WI38 (cell line): ENCODE data around the gene CPT1B.

ENCODE experiments used
- H3K4me3 ChIP-seq: 2 replicates; pipeline ENCODE4 v1.5.1; 2011; ENCODE audit warnings: low read depth, mild to moderate bottlenecking, control low read depth, low read length
- TF ChIP-seq, protein P1 (sequence below): IDR thresholded peaks from 2 replicates; pipeline ENCODE4 v1.5.1; 2012; ENCODE audit warnings: low read depth, mild to moderate bottlenecking, control low read depth, low read length

The CPT1B gene

DNA sequence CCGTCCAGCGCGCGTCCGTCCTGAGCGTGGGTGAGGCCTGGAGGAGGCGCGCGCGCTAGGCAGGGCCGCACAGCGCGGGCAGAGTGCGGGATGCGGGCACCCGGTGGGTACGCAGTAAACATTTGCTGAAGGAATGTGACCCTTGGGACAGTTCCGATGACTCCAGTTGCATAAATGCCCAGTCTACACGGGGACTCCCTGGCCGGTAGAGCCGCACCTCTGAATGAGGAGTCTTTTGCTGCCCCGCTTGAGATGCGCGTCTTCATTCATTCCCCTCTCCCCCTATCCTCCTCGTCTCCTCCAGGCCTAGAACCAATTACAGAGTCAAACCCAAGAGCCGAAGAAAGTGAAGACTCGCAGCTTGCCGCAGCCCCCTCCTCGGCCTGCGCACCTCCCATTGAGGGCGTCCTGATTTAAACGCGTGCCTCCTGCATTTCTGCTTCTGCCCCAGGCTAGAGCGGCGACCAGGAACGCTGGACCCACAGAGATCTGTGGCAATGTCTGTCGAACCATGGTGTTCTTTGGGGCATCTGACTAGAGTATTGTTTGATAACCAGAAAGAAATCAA, 5.2 kb upstream of the CPT1B start:
- TF ChIP-seq, protein P1, sequence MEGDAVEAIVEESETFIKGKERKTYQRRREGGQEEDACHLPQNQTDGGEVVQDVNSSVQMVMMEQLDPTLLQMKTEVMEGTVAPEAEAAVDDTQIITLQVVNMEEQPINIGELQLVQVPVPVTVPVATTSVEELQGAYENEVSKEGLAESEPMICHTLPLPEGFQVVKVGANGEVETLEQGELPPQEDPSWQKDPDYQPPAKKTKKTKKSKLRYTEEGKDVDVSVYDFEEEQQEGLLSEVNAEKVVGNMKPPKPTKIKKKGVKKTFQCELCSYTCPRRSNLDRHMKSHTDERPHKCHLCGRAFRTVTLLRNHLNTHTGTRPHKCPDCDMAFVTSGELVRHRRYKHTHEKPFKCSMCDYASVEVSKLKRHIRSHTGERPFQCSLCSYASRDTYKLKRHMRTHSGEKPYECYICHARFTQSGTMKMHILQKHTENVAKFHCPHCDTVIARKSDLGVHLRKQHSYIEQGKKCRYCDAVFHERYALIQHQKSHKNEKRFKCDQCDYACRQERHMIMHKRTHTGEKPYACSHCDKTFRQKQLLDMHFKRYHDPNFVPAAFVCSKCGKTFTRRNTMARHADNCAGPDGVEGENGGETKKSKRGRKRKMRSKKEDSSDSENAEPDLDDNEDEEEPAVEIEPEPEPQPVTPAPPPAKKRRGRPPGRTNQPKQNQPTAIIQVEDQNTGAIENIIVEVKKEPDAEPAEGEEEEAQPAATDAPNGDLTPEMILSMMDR = 0 out of 2 replicates have a peak, but pooled peaks have one; percentile 5
- peak overlapping the region; percentile 78 for H3K4me3 ChIP-seq

DNA sequence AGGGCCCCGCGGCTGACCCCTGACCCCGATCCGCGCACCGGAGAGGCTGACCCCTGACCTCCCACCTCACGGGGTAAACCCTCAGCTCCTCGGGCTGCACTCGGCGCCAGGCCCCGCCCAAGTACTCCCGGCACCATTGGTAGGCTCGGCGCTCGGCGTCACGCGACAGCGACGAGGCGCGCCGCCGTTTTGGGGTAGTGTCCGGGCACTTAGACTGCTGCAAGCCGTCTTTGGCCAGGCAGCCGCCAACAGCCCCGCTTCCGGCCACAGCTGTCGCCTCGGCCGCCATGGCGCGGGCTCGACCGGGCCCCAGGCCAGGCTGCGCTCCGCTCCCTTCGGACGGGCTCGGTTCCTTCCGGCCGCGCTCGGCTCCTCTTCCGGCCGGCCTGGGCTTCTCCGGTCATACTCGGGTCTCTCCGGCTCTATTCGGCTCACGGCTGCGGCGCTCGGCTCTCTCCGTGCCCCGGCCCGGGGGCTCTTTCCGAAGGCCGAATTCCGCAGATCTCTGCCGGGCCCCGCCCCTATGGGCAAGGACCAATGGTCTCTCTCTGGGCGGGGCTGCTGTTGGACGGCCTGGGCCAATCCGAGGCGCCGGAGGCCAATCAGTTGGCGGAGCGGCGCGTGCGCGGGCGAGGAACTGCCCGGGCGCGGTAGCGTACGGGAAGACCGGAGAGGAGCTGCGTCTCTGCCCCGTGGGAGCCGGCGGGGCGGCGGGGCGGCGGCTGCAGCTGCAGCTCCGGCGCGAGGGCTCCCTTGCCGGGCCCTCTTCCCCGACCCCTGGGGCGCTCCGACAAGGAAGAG, 4.5 kb upstream of the CPT1B start, which contains the start of gene CHKB:
Gene CHKB (minus strand): TSS at position 357 of the 801 bp plus-strand sequence. CDS start 68 bp downstream, at position 289.
- TF ChIP-seq, protein P1 = no peak

DNA sequence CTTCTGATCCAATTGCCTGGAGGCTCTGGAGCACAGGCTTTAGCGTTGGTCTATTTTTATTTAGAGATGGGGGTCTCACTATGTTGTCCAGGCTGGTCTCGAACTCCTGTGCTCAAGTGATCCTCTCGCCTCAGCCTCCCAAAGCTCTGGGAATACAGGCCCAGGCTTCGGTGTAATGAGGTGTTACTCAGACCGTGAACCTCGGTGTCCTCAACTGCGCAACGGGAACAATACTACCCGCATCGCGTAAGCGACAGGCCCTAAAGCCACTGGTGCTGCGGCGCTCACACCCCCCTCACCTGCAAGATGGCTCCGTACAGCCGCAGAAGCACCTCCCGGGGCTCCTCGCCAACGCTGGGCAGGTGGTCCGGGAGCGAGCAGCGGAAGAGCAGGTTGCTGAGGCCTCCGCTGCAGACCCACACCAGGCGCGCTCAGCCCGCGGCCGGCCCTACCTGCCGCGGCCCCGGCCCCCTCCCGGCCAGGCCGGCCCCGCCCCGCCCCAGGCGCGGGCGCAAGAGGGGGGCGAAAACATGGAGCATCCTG, 3.8 kb upstream of the CPT1B start:
- TF ChIP-seq, protein P1 = no peak
- peak overlapping the region; percentile 78 for H3K4me3 ChIP-seq

More for the DNA sequence above, 4.5 kb upstream of the CPT1B start, which contains the start of gene CHKB:
- H3K4me3 ChIP-seq = peak within 1 kb of the TSS; percentile 78

DNA sequence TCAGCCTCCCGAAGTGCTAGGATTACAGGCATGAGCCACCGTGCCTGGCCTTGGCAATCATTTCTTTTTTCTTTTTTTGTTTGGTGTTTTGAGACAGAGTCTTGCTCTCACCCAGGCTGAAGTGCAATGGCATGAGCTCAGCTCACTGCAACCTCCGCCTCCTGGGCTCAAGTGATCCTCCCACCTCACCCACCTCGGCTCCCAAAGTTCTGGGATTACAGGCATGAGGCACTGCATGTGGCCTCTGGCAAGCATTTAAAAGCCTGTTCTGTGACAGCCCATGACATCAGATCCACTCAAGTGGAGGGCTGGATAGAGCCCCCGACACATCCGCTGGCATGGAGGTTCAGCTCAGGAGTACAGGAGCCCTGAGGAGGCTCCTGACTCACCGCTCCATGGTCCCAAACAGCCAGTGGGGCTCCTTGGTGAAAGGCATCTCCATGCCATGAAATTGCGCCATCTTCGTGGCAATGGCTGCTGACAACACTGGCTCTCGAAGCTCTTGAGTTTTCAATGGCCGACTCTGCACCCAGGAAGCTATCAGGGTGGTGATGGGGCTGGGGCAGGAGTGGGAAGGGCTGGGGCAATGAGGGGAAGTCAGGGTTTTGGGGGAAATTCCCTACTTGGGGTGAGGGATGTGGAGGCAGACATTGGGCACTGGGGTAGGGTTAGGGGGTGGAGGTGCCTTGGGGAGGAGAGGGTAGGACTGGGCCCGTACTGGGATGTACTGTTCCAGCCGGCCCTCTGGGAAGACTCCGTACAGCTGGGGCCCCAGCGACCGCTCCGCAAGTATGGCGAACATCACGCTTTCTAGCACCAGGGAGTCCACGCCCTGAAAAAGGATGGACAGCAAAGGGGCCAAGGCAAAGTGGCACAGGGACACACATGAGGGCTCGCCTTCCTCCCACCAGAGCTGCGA, 3.1 kb upstream of the CPT1B start:
- TF ChIP-seq, protein P1 = no peak

DNA sequence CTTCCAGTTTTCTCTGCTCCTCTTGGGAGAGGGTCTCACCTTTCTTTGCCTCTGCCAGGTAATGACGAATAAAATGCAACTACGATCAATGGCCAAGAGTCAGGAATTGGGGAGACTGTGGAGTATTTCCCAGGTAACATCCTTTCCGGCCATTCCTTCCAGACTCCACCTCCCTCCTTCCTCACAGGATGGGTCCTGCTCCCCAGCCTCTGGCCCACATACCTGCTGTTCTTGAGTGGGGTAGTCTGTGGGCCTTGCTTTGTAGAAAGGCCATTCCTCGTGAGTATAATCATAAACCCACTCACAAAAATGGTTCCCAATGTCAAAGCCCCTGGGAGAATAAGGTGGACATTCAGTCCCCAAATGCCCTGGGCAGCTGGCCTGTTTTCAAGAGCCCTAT, 1.5 kb upstream of the CPT1B start:
- H3K4me3 ChIP-seq = no peak overlapping the region
- TF ChIP-seq, protein P1 = no peak

More for the DNA sequence above, 3.1 kb upstream of the CPT1B start:
- peak overlapping the region; percentile 78 for H3K4me3 ChIP-seq

DNA sequence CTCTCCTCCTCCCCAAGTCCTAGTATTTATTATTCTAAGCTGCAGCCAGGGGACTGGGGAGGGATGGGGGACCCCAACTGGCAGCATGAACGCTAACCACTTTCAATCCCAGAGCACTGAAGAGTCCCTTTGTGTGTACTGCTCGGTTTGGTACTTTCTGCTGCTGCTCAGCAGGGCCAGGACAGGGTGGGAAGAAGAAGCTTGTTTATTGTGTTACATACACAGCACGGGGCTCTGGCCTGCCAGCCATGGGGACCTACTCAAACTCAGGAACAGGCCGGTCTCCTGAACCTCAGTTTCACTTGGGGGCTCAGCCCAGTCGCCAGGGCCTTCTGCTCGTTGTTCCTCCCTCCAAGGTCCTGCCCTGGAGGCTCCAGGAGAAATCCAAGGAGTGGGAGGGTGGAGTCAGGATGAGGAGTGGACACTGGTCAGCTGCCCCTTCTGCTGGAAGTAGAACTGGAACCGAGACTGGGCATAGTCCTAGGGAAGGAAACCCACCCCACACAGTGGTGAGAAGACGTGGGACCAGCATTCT, 616 bp upstream of the CPT1B start:
- TF ChIP-seq, protein P1 = no peak
- H3K4me3 ChIP-seq = no peak overlapping the region
